H1 (cell line): ENCODE results near the gene PKP3. TPM values are rescaled to one million over a fixed set of nuclear protein-coding genes. Genes with fewer than 3 reads are reported as not detected.

ENCODE experiments used
- CHD1 ChIP-seq: IDR thresholded peaks from 2 replicates; pipeline ENCODE4 v1.6.1; 2012; ENCODE audit warnings: low read depth, low read length, improper control_type of control experiment
- KDM1A ChIP-seq: fragments of 200-600, 300-600 bp; sonication (generic); IDR thresholded peaks from 2 replicates; pipeline ENCODE4 v1.7.1; 2016; ENCODE audit warnings: mild to moderate bottlenecking, low read length, borderline replicate concordance
- KDM4A ChIP-seq: IDR thresholded peaks from one replicate; pipeline ENCODE4 v1.7.1; 2012; ENCODE audit warnings: low read depth, mild to moderate bottlenecking, moderate library complexity, low read length, inconsistent platforms; ENCODE audit not compliant: severe bottlenecking
- POLR2AphosphoS5 ChIP-seq: IDR thresholded peaks from 2 replicates; pipeline ENCODE4 v1.6.1; 2011; ENCODE audit warnings: low read depth, low read length
- POU5F1 ChIP-seq: IDR thresholded peaks from 2 replicates; pipeline ENCODE4 v1.6.1; 2011; ENCODE audit warnings: low read depth, mild to moderate bottlenecking, low read length, moderate library complexity
- SIN3A ChIP-seq, 2 experiments: IDR thresholded peaks in 1 of 2; conservative IDR thresholded peaks in 1 of 2; 2 replicates each; pipeline ENCODE4 v1.6.1; 2011 to 2012; ENCODE audit warnings: low read length in 2 of 2, improper control_type of control experiment in 1 of 2, low read depth in 1 of 2, mild to moderate bottlenecking in 1 of 2
- SIX5 ChIP-seq: IDR thresholded peaks from 2 replicates; pipeline ENCODE4 v1.6.1; 2011; ENCODE audit warnings: mild to moderate bottlenecking, low read depth, low read length
- SUZ12 ChIP-seq: fragments of 200-600 bp; sonication (generic); IDR thresholded peaks from 2 replicates; pipeline ENCODE4 v1.6.1; 2012; ENCODE audit warnings: mild to moderate bottlenecking, inconsistent platforms, low read length, moderate library complexity, mixed read lengths
- YY1 ChIP-seq: IDR thresholded peaks from 2 replicates; pipeline ENCODE4 v1.6.1; 2011; ENCODE audit warnings: low read depth, mild to moderate bottlenecking, low read length
- polyA plus RNA-seq, 7 experiments: library from polyadenylated mRNA; depleted of rRNA in 3 of 7; stranded (reverse) in 5 of 7; unstranded in 2 of 7; fragments of >200 nt in 5 of 7; fragments of 200-250 nt in 2 of 7; gene quantifications; 1 replicate in 5 of 7; 2 replicates in 1 of 7; 4 replicates in 1 of 7; pipeline versions ENCODE4 v1.2.1 to v1.2.3, GENCODE V29; 2011 to 2013; ENCODE audit warnings: missing spikeins in 2 of 7, mixed read lengths in 2 of 7
- total RNA-seq: library from RNA; stranded (reverse); fragmentation: NEBNext Ultra II Directional; extraction: Animal tissue kit (Norgen Biotek cat#: 25700); gene quantifications from 2 replicates; pipeline ENCODE4 v1.2.1, GENCODE V29; 2021
- TF ChIP-seq, protein P1 (sequence below): fragments of 300-600 bp; sonication (generic); IDR thresholded peaks from 2 replicates; pipeline ENCODE4 v1.7.1; 2012; ENCODE audit warnings: low read length, moderate library complexity, mild to moderate bottlenecking, inconsistent platforms; ENCODE audit not compliant: insufficient replicate concordance

The PKP3 gene
- total and polyA plus RNA-seq, 2 of the 8 experiments (the other 6 are each of a cell fraction or from before 2014, with no cell fraction given): 16.7 to 28.7 TPM

DNA sequence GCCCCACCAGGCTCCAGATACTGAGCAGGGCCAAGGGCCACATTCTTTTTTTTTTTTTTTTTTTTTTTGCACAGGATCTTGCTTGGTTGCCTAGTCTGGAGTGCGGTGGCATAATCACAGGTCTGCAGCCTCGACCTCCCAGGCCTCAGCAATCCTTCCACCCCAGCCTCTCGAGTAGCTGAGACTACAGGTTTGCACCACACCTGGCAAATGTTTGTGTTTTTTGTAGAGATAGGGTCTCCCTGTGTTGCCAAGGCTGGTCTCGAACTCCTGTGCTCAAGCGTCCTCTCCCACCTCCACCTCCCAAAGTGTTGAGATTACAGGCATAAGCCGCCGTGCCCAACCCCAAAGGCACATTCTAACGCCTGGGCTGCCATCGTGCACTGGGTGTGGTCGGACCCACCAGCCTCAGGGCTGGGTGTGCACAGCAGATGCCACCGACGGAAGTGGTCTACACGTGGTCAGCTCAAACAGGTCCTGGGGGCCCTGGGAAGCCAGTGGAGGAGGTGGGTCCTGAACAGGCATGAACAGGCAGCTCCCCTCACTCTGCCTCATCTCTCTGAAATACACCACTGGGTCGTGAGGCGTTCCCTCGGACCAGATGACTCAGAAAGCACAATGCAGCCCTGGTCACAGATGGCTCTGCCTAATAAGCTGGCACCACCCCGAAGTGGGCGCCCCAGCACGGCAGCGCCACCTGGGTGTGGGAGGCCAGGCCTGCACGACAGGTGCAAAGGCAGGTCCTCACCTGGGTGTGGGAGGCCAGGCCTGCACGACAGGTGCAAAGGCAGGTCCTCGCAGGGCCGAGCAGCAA lies 29.9 kb upstream of the PKP3 start (continued):
- TF ChIP-seq, protein P1, sequence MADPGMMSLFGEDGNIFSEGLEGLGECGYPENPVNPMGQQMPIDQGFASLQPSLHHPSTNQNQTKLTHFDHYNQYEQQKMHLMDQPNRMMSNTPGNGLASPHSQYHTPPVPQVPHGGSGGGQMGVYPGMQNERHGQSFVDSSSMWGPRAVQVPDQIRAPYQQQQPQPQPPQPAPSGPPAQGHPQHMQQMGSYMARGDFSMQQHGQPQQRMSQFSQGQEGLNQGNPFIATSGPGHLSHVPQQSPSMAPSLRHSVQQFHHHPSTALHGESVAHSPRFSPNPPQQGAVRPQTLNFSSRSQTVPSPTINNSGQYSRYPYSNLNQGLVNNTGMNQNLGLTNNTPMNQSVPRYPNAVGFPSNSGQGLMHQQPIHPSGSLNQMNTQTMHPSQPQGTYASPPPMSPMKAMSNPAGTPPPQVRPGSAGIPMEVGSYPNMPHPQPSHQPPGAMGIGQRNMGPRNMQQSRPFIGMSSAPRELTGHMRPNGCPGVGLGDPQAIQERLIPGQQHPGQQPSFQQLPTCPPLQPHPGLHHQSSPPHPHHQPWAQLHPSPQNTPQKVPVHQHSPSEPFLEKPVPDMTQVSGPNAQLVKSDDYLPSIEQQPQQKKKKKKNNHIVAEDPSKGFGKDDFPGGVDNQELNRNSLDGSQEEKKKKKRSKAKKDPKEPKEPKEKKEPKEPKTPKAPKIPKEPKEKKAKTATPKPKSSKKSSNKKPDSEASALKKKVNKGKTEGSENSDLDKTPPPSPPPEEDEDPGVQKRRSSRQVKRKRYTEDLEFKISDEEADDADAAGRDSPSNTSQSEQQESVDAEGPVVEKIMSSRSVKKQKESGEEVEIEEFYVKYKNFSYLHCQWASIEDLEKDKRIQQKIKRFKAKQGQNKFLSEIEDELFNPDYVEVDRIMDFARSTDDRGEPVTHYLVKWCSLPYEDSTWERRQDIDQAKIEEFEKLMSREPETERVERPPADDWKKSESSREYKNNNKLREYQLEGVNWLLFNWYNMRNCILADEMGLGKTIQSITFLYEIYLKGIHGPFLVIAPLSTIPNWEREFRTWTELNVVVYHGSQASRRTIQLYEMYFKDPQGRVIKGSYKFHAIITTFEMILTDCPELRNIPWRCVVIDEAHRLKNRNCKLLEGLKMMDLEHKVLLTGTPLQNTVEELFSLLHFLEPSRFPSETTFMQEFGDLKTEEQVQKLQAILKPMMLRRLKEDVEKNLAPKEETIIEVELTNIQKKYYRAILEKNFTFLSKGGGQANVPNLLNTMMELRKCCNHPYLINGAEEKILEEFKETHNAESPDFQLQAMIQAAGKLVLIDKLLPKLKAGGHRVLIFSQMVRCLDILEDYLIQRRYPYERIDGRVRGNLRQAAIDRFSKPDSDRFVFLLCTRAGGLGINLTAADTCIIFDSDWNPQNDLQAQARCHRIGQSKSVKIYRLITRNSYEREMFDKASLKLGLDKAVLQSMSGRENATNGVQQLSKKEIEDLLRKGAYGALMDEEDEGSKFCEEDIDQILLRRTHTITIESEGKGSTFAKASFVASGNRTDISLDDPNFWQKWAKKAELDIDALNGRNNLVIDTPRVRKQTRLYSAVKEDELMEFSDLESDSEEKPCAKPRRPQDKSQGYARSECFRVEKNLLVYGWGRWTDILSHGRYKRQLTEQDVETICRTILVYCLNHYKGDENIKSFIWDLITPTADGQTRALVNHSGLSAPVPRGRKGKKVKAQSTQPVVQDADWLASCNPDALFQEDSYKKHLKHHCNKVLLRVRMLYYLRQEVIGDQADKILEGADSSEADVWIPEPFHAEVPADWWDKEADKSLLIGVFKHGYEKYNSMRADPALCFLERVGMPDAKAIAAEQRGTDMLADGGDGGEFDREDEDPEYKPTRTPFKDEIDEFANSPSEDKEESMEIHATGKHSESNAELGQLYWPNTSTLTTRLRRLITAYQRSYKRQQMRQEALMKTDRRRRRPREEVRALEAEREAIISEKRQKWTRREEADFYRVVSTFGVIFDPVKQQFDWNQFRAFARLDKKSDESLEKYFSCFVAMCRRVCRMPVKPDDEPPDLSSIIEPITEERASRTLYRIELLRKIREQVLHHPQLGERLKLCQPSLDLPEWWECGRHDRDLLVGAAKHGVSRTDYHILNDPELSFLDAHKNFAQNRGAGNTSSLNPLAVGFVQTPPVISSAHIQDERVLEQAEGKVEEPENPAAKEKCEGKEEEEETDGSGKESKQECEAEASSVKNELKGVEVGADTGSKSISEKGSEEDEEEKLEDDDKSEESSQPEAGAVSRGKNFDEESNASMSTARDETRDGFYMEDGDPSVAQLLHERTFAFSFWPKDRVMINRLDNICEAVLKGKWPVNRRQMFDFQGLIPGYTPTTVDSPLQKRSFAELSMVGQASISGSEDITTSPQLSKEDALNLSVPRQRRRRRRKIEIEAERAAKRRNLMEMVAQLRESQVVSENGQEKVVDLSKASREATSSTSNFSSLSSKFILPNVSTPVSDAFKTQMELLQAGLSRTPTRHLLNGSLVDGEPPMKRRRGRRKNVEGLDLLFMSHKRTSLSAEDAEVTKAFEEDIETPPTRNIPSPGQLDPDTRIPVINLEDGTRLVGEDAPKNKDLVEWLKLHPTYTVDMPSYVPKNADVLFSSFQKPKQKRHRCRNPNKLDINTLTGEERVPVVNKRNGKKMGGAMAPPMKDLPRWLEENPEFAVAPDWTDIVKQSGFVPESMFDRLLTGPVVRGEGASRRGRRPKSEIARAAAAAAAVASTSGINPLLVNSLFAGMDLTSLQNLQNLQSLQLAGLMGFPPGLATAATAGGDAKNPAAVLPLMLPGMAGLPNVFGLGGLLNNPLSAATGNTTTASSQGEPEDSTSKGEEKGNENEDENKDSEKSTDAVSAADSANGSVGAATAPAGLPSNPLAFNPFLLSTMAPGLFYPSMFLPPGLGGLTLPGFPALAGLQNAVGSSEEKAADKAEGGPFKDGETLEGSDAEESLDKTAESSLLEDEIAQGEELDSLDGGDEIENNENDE: no peak
- TF ChIP-seq SIX5: no peak
- no peak for TF ChIP-seq KDM1A
- TF ChIP-seq YY1: 0 out of 2 replicates have a peak, but pooled peaks have one; percentile 35
- TF ChIP-seq SIN3A (conservative IDR thresholded peaks at IDR 0.05 in 1 of 2, IDR thresholded peaks at IDR 0.05 in 1 of 2; ENCODE audit: low read depth in 1 of 2, low read length in 2 of 2): no peak
- no peak for TF ChIP-seq CHD1
- TF ChIP-seq KDM4A: no peak
- TF ChIP-seq SUZ12: no peak
- TF ChIP-seq POU5F1: no peak
- no peak for TF ChIP-seq POLR2AphosphoS5
